Kidney epithelial cell (primary cell): Measurements from ENCODE around the gene STX3. TPM values are rescaled to one million over a fixed set of nuclear protein-coding genes. Genes with fewer than 3 reads are reported as not detected.
"Not testable (repeated sequence)": the region's sequence is repeated elsewhere in the genome, so short reads cannot be mapped to it uniquely, and the experiment has no call there.

ENCODE experiments used
- DNase-seq: peaks from one replicate; pipeline ENCODE4 v3.0.0-alpha.2; 2010; ENCODE audit warnings: low read depth
- H3K27me3 ChIP-seq: 2 replicates; pipeline ENCODE4 v1.6.0; 2011; ENCODE audit warnings: low read length; ENCODE audit not compliant: control insufficient read depth, insufficient read depth
- H3K36me3 ChIP-seq: 2 replicates; pipeline ENCODE4 v1.5.1; 2011; ENCODE audit warnings: low read length; ENCODE audit not compliant: control insufficient read depth, insufficient read depth
- H3K4me3 ChIP-seq: 2 replicates; pipeline ENCODE4 v1.5.1; 2011; ENCODE audit warnings: low read depth, mild to moderate bottlenecking, control low read depth, low read length
- total RNA-seq: library from RNA; depleted of rRNA; stranded (reverse); fragments of >200 nt; gene quantifications from 2 replicates; pipeline ENCODE4 v1.2.3, GENCODE V29; 2015
- TF ChIP-seq, protein P1 (sequence below): IDR thresholded peaks from 2 replicates; pipeline ENCODE4 v1.5.1; 2011; ENCODE audit warnings: mild to moderate bottlenecking, moderate library complexity, low read length, control low read depth, inconsistent platforms; ENCODE audit not compliant: insufficient read depth, poor library complexity, severe bottlenecking

Gene STX3
- total RNA-seq, 1 donor from 2014 or later = 73.5 TPM

DNA sequence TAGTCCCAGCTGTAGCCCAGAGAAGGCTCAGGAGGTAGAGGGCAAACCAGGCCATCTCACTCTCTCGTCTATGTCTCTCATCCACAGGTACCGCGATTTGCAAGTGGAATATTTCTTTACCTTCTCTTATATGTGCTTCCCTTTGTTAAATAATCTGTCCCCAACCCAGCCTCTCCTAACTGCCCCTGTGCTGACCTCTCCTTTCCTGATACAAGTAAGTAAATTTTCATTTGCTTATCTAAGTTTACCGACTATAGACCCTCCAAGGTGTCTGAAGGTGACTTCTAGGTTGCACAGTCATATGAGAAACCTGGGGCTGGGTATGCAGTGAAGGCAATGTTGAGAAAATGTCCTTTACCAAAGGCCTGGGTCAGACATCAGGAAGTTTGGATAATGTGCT is 90.2 kb downstream of the STX3 start, which contains the start of gene CBLIF:
Gene CBLIF (minus strand): TSS at position 101 of the 400 bp plus-strand sequence. CDS start 46 bp downstream, at position 55.
- Histone ChIP-seq H3K36me3 (no peaks in the 10 kb centered on the region), H3K4me3 (no peak within 1 kb of the TSS), H3K27me3 (no peaks in the 10 kb centered on the region)
- no peak for DNase-seq
- TF ChIP-seq, protein P1, sequence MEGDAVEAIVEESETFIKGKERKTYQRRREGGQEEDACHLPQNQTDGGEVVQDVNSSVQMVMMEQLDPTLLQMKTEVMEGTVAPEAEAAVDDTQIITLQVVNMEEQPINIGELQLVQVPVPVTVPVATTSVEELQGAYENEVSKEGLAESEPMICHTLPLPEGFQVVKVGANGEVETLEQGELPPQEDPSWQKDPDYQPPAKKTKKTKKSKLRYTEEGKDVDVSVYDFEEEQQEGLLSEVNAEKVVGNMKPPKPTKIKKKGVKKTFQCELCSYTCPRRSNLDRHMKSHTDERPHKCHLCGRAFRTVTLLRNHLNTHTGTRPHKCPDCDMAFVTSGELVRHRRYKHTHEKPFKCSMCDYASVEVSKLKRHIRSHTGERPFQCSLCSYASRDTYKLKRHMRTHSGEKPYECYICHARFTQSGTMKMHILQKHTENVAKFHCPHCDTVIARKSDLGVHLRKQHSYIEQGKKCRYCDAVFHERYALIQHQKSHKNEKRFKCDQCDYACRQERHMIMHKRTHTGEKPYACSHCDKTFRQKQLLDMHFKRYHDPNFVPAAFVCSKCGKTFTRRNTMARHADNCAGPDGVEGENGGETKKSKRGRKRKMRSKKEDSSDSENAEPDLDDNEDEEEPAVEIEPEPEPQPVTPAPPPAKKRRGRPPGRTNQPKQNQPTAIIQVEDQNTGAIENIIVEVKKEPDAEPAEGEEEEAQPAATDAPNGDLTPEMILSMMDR = no peak

DNA sequence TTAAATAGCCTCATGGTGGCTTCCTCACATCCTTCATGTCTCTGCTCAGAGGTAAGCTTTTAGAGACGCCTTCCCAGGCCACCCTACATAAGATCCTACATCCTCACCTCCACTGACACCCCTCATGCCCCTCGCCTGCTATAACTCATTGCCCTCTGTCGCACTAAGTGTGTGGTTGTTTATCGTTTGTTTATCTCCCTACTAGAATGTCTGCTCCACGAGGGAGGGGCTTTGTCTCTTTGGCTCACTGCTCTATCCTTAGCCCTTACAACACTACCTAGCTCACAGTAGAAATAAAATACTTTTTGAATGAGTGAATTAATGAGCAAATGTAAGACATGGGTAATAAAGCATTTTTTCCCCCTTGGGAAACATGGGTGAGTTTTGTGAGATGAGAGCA is 91.4 kb downstream of the STX3 start:
- Histone ChIP-seq H3K4me3 (no peak overlapping the region), H3K27me3 (no peaks in the 10 kb centered on the region), H3K36me3 (no peaks in the 10 kb centered on the region)
- no peak for DNase-seq
- TF ChIP-seq, protein P1 = no peak

DNA sequence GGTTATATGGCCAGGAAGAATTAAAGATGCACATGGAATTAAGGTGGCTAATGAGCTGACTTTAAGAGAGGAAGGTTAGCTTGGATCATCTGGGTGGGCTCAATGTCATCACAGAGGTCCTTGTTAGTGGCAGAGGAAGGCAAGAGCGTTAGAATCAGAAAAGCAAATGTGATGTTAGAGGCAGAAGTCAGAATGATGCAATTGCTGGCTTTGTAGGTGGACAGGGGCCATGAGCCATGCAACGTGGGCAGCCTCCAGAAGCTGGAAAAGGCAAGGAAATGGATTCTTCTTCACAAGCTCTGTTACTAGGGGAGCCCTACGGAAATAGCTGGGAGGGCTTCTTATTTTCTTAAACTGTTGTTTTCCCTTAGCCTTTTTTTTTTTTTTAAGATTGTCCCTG is 92.5 kb downstream of the STX3 start:
- TF ChIP-seq, protein P1 = no peak
- no peak for DNase-seq
- H3K36me3 ChIP-seq = no peaks in the 10 kb centered on the region
- H3K27me3 ChIP-seq = no peaks in the 10 kb centered on the region
- no peak overlapping the region for H3K4me3 ChIP-seq

DNA sequence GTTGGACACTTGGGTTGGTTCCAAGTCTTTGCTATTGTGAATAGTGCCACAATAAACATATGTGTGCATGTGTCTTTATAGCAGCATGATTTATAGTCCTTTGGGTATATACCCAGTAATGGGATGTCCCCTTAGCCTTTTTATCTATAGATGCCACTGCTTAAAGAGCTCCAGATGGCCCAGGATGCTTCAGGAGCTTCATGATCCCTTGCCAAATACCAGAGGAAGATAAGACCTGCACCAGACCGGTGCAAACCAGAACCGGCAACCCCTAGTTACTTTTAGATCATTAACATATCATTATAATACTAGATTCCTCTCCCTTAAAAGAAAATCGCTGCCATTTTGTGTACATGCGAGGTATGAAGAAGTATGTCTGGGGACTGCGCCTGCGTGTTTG is 93.3 kb downstream of the STX3 start:
- not testable (repeated sequence) for H3K36me3 ChIP-seq, DNase-seq, H3K27me3 ChIP-seq, H3K4me3 ChIP-seq

DNA sequence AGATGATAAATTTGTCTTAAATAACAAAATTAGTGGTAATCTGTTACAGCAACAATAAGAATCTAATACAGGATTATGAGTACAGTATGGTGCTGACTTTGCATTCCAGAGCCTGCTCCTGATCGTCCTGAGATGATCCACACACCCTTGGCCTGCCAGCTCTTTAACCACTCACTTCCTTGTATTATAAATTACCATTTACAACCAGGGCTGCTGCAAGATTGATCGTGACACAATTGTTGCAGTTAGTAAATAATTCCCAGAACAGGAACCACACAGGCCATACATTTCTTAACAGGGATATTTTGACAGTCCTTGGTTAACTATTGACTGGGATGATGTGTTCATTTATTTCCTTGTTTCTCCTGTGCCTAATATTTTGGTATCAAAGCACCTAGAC is 94.0 kb downstream of the STX3 start:
- no peaks in the 10 kb centered on the region for H3K36me3 ChIP-seq
- H3K4me3 ChIP-seq = no peak overlapping the region
- TF ChIP-seq, protein P1 = no peak
- H3K27me3 ChIP-seq = no peaks in the 10 kb centered on the region
- DNase-seq = peak; percentile 86

DNA sequence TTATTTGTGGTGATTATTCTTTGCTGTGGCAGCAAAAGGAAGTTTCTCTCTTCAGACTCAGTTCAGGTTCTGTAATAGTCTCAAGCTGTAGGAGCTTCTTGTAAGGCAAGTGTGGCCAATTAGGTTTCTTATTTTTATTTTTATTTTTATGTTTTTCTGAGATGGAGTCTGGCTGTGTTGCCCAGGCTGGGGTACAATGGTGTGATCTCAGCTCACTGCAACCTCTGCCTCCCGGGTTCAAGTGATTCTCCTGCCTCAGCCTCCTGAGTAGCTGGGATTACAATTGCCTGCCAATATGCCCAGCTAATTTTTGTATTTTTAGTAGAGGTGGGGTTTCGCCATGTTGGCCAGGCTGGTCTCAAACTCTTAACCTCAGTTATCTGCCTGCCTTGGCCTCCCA is 94.4 kb downstream of the STX3 start:
- not testable (repeated sequence) for DNase-seq, H3K36me3 ChIP-seq, H3K4me3 ChIP-seq, H3K27me3 ChIP-seq

DNA sequence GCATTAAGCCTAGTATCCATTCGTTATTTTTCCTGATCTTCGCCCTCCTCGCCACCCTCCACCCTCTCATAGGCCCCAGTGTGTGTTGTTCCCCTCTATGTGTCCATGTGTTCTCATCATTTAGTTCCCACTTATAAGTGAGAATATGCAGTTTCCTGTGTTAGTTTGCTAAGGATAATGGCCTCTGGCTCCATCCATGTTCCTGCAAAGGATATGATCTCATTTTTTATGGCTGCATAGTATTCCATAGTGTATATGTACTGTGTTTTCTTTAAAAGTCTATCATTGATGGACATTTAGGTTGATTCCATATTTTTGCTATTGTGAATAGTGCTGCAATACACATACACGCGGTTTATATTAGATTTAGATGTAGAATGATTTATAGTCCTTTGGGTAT is 96.2 kb downstream of the STX3 start:
- not testable (repeated sequence) for H3K36me3 ChIP-seq, DNase-seq, H3K27me3 ChIP-seq, H3K4me3 ChIP-seq

DNA sequence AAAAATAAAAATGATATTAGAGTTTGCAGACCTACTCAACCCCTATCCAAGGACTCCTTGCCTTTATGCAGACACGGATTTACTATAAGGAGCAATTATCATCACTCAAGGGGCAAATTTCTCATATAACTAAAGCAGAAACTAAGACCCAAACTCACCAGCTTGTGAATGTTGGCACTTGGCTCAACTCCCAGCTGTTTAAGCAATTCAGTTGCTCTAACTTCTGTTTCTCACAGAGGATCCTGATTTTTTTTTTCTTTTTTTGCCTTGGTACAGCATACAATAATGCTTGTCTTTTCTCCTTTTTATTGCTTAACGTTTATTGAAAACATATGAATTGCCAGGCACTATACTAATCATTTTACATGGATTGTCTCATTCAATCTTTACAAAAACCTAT is 99.7 kb downstream of the STX3 start:
- Histone ChIP-seq H3K27me3 (no peaks in the 10 kb centered on the region), H3K36me3 (no peaks in the 10 kb centered on the region), H3K4me3 (no peak overlapping the region)
- no peak for DNase-seq
- TF ChIP-seq, protein P1 = no peak
